ENCODE data around the gene SMCP. TPM values are rescaled to one million over a fixed set of nuclear protein-coding genes. Genes with fewer than 3 reads are reported as not detected.

The SMCP gene
- total RNA-seq, 1 donor from 2014 or later: not detected

DNA sequence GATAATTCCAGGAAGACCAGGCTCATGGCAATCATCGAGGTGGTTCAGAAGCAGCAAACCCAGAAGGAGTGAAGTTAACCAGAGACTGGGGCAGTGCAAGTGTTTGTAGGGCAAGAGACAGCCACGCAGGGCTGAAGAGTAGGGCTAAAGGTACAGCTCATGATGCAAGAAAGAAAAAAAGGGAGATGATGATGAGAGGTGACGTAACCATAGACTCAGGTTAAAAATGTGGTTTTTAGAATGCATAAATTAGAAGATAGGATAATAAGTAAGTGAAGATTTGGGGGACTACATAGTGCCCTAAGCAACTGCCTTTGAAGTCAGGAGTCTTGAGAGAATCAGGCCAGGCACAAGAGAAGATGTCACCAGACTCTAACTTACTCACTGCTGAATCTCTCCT lies 18.0 kb upstream of the SMCP start:
- H3K27me3 Mint-ChIP-seq (ENCODE audit: low read depth, unreplicated experiment): peaks cover 14% of the 10 kb centered on the region
- no peak overlapping the region for H3K4me3 Mint-ChIP-seq (ENCODE audit: unreplicated experiment)
- Histone ChIP-seq H3K79me2 (ENCODE audit: insufficient read depth, low read length) (no peaks in the 10 kb centered on the region), H3K4me2 (ENCODE audit: low read length) (no peak overlapping the region), H3K4me3 (ENCODE audit: insufficient read depth, low read depth, low read length) (no peak overlapping the region), H3K9me3 (ENCODE audit: insufficient read depth, low read depth, low read length) (peaks cover 3% of the 10 kb centered on the region), H4K20me1 (ENCODE audit: insufficient read depth, low read length) (no peaks in the 10 kb centered on the region), H3K27ac (ENCODE audit: low read depth, low read length) (no peak overlapping the region), H3K9ac (ENCODE audit: low read length) (no peak overlapping the region), H3K4me1 (ENCODE audit: insufficient read depth, low read length) (no peaks in the 10 kb centered on the region), H2AFZ (ENCODE audit: low read depth, low read length) (no peak overlapping the region), H3K27me3 (ENCODE audit: insufficient read depth, low read length) (no peaks in the 10 kb centered on the region), H3K36me3 (ENCODE audit: insufficient read depth, low read length) (no peaks in the 10 kb centered on the region)
- H3K36me3 Mint-ChIP-seq (ENCODE audit: low read depth, unreplicated experiment): no peaks in the 10 kb centered on the region
- H3K27ac Mint-ChIP-seq (ENCODE audit: unreplicated experiment): no peak overlapping the region
- no peak for DNase-seq (ENCODE audit: low read depth)
- no peaks in the 10 kb centered on the region for H3K4me1 Mint-ChIP-seq (ENCODE audit: low read depth, unreplicated experiment)
- no peaks in the 10 kb centered on the region for H3K9me3 Mint-ChIP-seq (ENCODE audit: unreplicated experiment)
- FAIRE-seq: no peak
- TF ChIP-seq CTCF (IDR thresholded peaks at IDR 0.05; ENCODE audit: insufficient read depth, low read depth, low read length): no peak
- no peak for TF ChIP-seq EZH2 (IDR thresholded peaks at IDR 0.05; ENCODE audit: insufficient read depth, low read length)

- H3K79me2 ChIP-seq (ENCODE audit: insufficient read depth, low read length): no peaks in the 10 kb centered on the region
- peaks cover 14% of the 10 kb centered on the region for H3K27me3 Mint-ChIP-seq (ENCODE audit: low read depth, unreplicated experiment)
- no peaks in the 10 kb centered on the region for H3K9me3 Mint-ChIP-seq (ENCODE audit: unreplicated experiment)
- no peak overlapping the region for H2AFZ ChIP-seq (ENCODE audit: low read depth, low read length)
- no peaks in the 10 kb centered on the region for H4K20me1 ChIP-seq (ENCODE audit: insufficient read depth, low read length)
- H3K9me3 ChIP-seq (ENCODE audit: insufficient read depth, low read depth, low read length): peaks cover 3% of the 10 kb centered on the region
- DNase-seq (ENCODE audit: low read depth) (no peak), FAIRE-seq (no peak)
- no peak overlapping the region for H3K4me3 Mint-ChIP-seq (ENCODE audit: unreplicated experiment)
- H3K27ac ChIP-seq (ENCODE audit: low read depth, low read length): no peak overlapping the region
- H3K36me3 ChIP-seq (ENCODE audit: insufficient read depth, low read length): no peaks in the 10 kb centered on the region
- H3K4me1 Mint-ChIP-seq (ENCODE audit: low read depth, unreplicated experiment): no peaks in the 10 kb centered on the region
- H3K4me1 ChIP-seq (ENCODE audit: insufficient read depth, low read length): no peaks in the 10 kb centered on the region
- H3K4me3 ChIP-seq (ENCODE audit: insufficient read depth, low read depth, low read length): no peak overlapping the region
- no peaks in the 10 kb centered on the region for H3K36me3 Mint-ChIP-seq (ENCODE audit: low read depth, unreplicated experiment)
- no peak overlapping the region for H3K9ac ChIP-seq (ENCODE audit: low read length)
- no peaks in the 10 kb centered on the region for H3K27me3 ChIP-seq (ENCODE audit: insufficient read depth, low read length)
- H3K4me2 ChIP-seq (ENCODE audit: low read length): no peak overlapping the region
- TF ChIP-seq EZH2 (IDR thresholded peaks at IDR 0.05; ENCODE audit: insufficient read depth, low read length) (no peak), CTCF (IDR thresholded peaks at IDR 0.05; ENCODE audit: insufficient read depth, low read depth, low read length) (no peak)
- H3K27ac Mint-ChIP-seq (ENCODE audit: unreplicated experiment): no peak overlapping the region
Measured at GRCh38 chr1:152861374-152861773, 16.7 kb upstream of the SMCP start.

- Mint-ChIP-seq H3K4me3 (ENCODE audit: unreplicated experiment) (no peak overlapping the region), H3K4me1 (ENCODE audit: low read depth, unreplicated experiment) (no peaks in the 10 kb centered on the region), H3K27me3 (ENCODE audit: low read depth, unreplicated experiment) (peaks cover 9% of the 10 kb centered on the region), H3K36me3 (ENCODE audit: low read depth, unreplicated experiment) (no peaks in the 10 kb centered on the region), H3K9me3 (ENCODE audit: unreplicated experiment) (no peaks in the 10 kb centered on the region), H3K27ac (ENCODE audit: unreplicated experiment) (no peak overlapping the region)
- FAIRE-seq (no peak), DNase-seq (ENCODE audit: low read depth) (no peak)
- no peak for TF ChIP-seq EZH2 (IDR thresholded peaks at IDR 0.05; ENCODE audit: insufficient read depth, low read length)
- TF ChIP-seq CTCF (IDR thresholded peaks at IDR 0.05; ENCODE audit: insufficient read depth, low read depth, low read length): no peak
- no peaks in the 10 kb centered on the region for H3K36me3 ChIP-seq (ENCODE audit: insufficient read depth, low read length)
- no peak overlapping the region for H2AFZ ChIP-seq (ENCODE audit: low read depth, low read length)
- H3K27me3 ChIP-seq (ENCODE audit: insufficient read depth, low read length): peaks cover 3% of the 10 kb centered on the region
- H3K9me3 ChIP-seq (ENCODE audit: insufficient read depth, low read depth, low read length): no peaks in the 10 kb centered on the region
- no peak overlapping the region for H3K9ac ChIP-seq (ENCODE audit: low read length)
- no peak overlapping the region for H3K4me2 ChIP-seq (ENCODE audit: low read length)
- H3K79me2 ChIP-seq (ENCODE audit: insufficient read depth, low read length): no peaks in the 10 kb centered on the region
- no peak overlapping the region for H3K4me3 ChIP-seq (ENCODE audit: insufficient read depth, low read depth, low read length)
- H4K20me1 ChIP-seq (ENCODE audit: insufficient read depth, low read length): no peaks in the 10 kb centered on the region
- no peak overlapping the region for H3K27ac ChIP-seq (ENCODE audit: low read depth, low read length)
- no peaks in the 10 kb centered on the region for H3K4me1 ChIP-seq (ENCODE audit: insufficient read depth, low read length)
Measured at GRCh38 chr1:152864443-152864842, 13.7 kb upstream of the SMCP start.

Data from astrocyte (in vitro differentiated cells and primary cell).